Endodermal cell (in vitro differentiated cells): Measurements from ENCODE around the gene CFL1. TPM values are rescaled to one million over a fixed set of nuclear protein-coding genes. Genes with fewer than 3 reads are reported as not detected.

Experiments used
- DNase-seq: peaks from one replicate; pipeline ENCODE4 v3.0.0-alpha.2; 2017
- H3K27ac ChIP-seq: 2 replicates; pipeline ENCODE4 v1.5.1; 2013; ENCODE audit warnings: mild to moderate bottlenecking, low read depth, low read length, moderate library complexity
- H3K27me3 ChIP-seq: 2 replicates; pipeline ENCODE4 v1.6.1; 2013; ENCODE audit warnings: mild to moderate bottlenecking, low read length, moderate library complexity; ENCODE audit not compliant: insufficient read depth, control insufficient read depth, poor library complexity, severe bottlenecking
- H3K36me3 ChIP-seq: 2 replicates; pipeline ENCODE4 v1.7.0; 2013; ENCODE audit warnings: mild to moderate bottlenecking, low read length, moderate library complexity; ENCODE audit not compliant: control insufficient read depth, insufficient read depth
- H3K4me1 ChIP-seq: one replicate; pipeline ENCODE4 v1.7.0; 2013; ENCODE audit warnings: low read length; ENCODE audit not compliant: control insufficient read depth, insufficient read depth
- H3K4me3 ChIP-seq: 2 replicates; pipeline ENCODE4 v1.5.1; 2013; ENCODE audit warnings: mild to moderate bottlenecking, low read length, moderate library complexity
- H3K9ac ChIP-seq: 2 replicates; pipeline ENCODE4 v1.6.1; 2013; ENCODE audit warnings: mild to moderate bottlenecking, low read length, moderate library complexity; ENCODE audit not compliant: poor library complexity, severe bottlenecking; ENCODE audit errors: extremely low read depth
- H3K9me3 ChIP-seq: 2 replicates; pipeline ENCODE4 v1.6.1; 2013; ENCODE audit warnings: mild to moderate bottlenecking, low read length, moderate library complexity; ENCODE audit not compliant: control insufficient read depth
- H3K27ac Mint-ChIP-seq: 2 replicates; pipeline ENCODE4 v1.8.0; 2020; ENCODE audit warnings: mixed read lengths
- H3K27me3 Mint-ChIP-seq: 2 replicates; pipeline ENCODE4 v1.8.0; 2021; ENCODE audit warnings: mild to moderate bottlenecking, mixed read lengths; ENCODE audit not compliant: insufficient read depth
- H3K36me3 Mint-ChIP-seq: 2 replicates; pipeline ENCODE4 v1.8.0; 2020; ENCODE audit warnings: low read depth, mixed read lengths
- H3K4me1 Mint-ChIP-seq: 2 replicates; pipeline ENCODE4 v1.8.0; 2020; ENCODE audit warnings: mixed read lengths
- H3K4me3 Mint-ChIP-seq: 2 replicates; pipeline ENCODE4 v1.8.0; 2020; ENCODE audit warnings: mild to moderate bottlenecking, moderate library complexity, mixed read lengths
- H3K9me3 Mint-ChIP-seq: 2 replicates; pipeline ENCODE4 v1.8.0; 2020; ENCODE audit warnings: mild to moderate bottlenecking, mixed read lengths
- CTCF ChIP-seq: fragments of 200-600 bp; sonication (generic); conservative IDR thresholded peaks from 2 replicates; pipeline ENCODE4 v1.5.0; 2021; ENCODE audit warnings: antibody characterized with exemption, mild to moderate bottlenecking
- WGBS, 2 experiments: methylation state at CpG; one replicate each; pipeline versions ENCODE4 v1.1.5 to v1.1.7; 2013; ENCODE audit warnings: missing lambda C conversion rate in 2 of 2, mixed read lengths in 1 of 2; ENCODE audit not compliant: insufficient coverage in 1 of 2, insufficient read length in 1 of 2; 5-methylcytosine and 5-hydroxymethylcytosine counted together
- total RNA-seq, 2 donors: library from RNA; stranded (reverse); fragmentation: NEBNext Ultra II Directional in 1 of 2; extraction: Animal tissue kit (Norgen Biotek cat#: 25700) in 1 of 2; gene quantifications; 2 replicates in 1 of 2; 3 replicates in 1 of 2; pipeline ENCODE4 v1.2.1, GENCODE V29; 2021

CFL1 gene
- total RNA-seq, 2 donors from 2014 or later, result 1,218 to 1,284 TPM

- Mint-ChIP-seq H3K4me1 (peaks cover 15% of the 10 kb centered on the region), H3K4me3 (peak overlapping the region; percentile 88), H3K27me3 (no peaks in the 10 kb centered on the region), H3K36me3 (peaks cover 43% of the 10 kb centered on the region), H3K27ac (peak overlapping the region; percentile 61), H3K9me3 (no peaks in the 10 kb centered on the region)
- Histone ChIP-seq H3K36me3 (peaks cover 53% of the 10 kb centered on the region), H3K27ac (no peak overlapping the region), H3K4me1 (peaks cover 10% of the 10 kb centered on the region), H3K9me3 (no peaks in the 10 kb centered on the region), H3K9ac (no peak overlapping the region), H3K4me3 (no peak overlapping the region), H3K27me3 (no peaks in the 10 kb centered on the region)
- DNase-seq, result no peak
- TF ChIP-seq CTCF, result no peak
- 73 to 86% methylated on average over 3 to 5 of the region's 5 CpGs for WGBS, 2 experiments
Observed at GRCh38 chr11:65862191-65862735, 4.3 kb upstream of the CFL1 start.

GRCh38 chr11:65861533-65862183, 3.7 kb upstream of the CFL1 start:
- TF ChIP-seq CTCF, result no peak
- Histone ChIP-seq H3K27ac (no peak overlapping the region), H3K4me1 (peaks cover 10% of the 10 kb centered on the region), H3K27me3 (no peaks in the 10 kb centered on the region), H3K4me3 (peak overlapping the region; percentile 97), H3K9me3 (no peaks in the 10 kb centered on the region), H3K9ac (peak overlapping the region; percentile 64), H3K36me3 (peaks cover 51% of the 10 kb centered on the region)
- Mint-ChIP-seq H3K36me3 (peaks cover 40% of the 10 kb centered on the region), H3K27ac (peak overlapping the region; percentile 91), H3K4me1 (peaks cover 14% of the 10 kb centered on the region), H3K9me3 (no peaks in the 10 kb centered on the region), H3K4me3 (peak overlapping the region; percentile 88), H3K27me3 (no peaks in the 10 kb centered on the region)
- WGBS, 2 experiments, result 89 to 94% methylated on average over 9 to 13 of the region's 13 CpGs
- peak; percentile 42 for DNase-seq

- H3K27me3 Mint-ChIP-seq, result no peaks in the 10 kb centered on the region
- 6 to 10% methylated on average over 11 to 14 of the region's 14 CpGs for WGBS, 2 experiments
Observed at GRCh38 chr11:65861165-65861505, 3.2 kb upstream of the CFL1 start.

More at GRCh38 chr11:65861165-65861505, 3.2 kb upstream of the CFL1 start:
- Mint-ChIP-seq H3K4me3 (peak overlapping the region; percentile 88), H3K36me3 (peaks cover 43% of the 10 kb centered on the region), H3K27ac (peak overlapping the region; percentile 91), H3K4me1 (peaks cover 20% of the 10 kb centered on the region), H3K9me3 (no peaks in the 10 kb centered on the region)
- H3K9ac ChIP-seq, result peak overlapping the region; percentile 64
- H3K9me3 ChIP-seq, result no peaks in the 10 kb centered on the region
- no peak for DNase-seq
- peak overlapping the region; percentile 97 for H3K4me3 ChIP-seq
- H3K36me3 ChIP-seq, result peaks cover 52% of the 10 kb centered on the region
- no peak overlapping the region for H3K27ac ChIP-seq
- no peaks in the 10 kb centered on the region for H3K27me3 ChIP-seq
- TF ChIP-seq CTCF, result no peak
- peaks cover 10% of the 10 kb centered on the region for H3K4me1 ChIP-seq
